GM10847 (cell line): ENCODE measurements around the gene KSR1.

Experiments used
- POLR2A ChIP-seq: IDR thresholded peaks from 2 replicates; pipeline ENCODE4 v1.6.1; 2011; ENCODE audit not compliant: insufficient read length; ENCODE audit errors: extremely low read depth

Gene KSR1

DNA sequence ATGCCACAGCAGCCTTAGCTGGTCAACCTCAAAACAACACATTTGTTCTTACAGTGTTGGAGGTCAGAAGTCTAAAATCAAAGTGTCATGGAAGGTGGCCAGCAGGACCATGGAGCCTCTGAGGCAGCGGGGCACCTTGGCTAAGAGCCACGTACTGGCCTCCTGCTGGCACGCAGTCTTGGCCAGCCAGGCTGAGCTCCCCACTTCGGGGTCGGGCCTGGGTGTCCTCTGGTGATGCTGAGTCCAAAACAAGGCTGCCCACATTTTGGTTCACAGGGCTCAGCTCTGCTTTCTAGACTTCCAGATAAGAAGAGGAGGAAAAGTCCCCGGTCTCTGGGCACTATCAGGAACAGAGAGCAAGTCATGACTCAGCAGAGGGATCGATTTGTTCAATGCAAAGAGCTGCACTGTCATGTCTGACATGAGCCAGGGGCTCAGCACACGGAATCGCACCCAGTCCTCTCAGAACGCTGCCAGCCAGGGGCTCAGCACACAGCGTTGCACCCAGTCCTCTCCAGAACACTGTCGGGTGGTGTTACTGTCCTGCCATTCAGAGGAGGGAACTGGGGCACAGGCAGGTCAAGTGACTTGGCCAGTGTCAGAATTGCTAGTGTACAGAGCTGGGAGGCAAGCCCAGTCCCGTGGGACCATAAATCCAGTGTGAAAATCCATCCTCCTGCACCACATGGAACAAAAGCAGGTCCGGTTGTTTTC, 177.2 kb downstream of the KSR1 start:
- TF ChIP-seq POLR2A, result no peak

DNA sequence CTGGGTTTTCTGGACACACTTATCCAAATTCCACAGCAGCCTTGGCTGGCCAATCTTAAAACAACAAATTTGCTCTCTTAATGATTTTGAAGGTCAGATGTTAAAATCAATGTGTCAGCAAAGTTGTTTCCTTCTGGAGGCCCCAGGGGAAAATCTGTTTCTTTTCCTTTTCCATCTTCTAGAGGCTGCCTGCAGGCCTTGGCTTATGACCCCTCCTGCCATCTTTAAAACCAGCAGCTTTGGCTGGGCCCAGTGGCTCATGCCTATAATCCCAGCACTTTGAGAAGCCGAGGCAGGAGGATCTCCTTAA, 177.7 kb downstream of the KSR1 start:
- no peak for TF ChIP-seq POLR2A

DNA sequence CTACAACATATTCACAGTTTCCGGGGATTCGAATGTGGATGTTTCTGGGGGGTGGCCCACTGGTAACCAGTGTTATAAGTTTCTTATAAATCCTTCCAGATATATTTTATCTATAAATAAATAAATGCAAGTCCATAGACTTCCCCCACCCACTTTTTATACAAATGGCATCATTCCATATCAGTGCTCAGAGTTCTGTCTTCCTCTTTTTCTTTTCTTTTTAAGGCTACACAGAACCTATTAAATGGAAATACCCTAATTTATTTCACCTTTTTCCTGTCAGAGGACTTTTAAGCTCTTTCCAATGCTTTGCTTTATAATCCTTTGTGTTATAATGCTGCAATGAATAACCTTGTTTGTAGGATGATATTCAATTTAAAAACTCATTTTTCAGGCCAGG, 178.5 kb downstream of the KSR1 start:
- no peak for TF ChIP-seq POLR2A

DNA sequence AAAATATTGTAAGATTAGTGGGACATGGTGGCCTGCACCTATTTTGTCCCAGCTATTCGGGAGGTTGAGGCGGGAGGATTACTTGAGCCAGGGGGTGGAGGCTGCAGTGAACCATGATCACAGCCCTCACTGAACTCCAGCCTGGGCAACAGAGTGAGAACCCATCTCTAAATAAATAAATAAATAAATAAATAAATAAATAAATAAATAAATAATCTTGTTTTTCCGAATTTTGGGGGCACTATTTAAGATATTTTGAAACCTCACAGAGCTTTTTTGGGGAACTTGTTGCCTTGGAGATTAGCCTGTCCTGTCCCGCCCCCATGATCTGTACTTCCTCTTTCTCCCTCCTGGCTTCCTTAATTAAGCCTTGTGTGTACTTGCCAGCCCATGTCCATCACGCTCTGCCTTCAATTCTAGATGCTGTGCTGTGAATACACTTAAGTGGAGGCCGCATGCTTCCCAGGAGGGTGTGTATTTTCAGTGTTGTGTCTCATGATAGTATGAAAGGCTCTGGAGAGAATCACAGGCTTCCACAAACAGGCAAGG, 179.1 kb downstream of the KSR1 start:
- no peak for TF ChIP-seq POLR2A

DNA sequence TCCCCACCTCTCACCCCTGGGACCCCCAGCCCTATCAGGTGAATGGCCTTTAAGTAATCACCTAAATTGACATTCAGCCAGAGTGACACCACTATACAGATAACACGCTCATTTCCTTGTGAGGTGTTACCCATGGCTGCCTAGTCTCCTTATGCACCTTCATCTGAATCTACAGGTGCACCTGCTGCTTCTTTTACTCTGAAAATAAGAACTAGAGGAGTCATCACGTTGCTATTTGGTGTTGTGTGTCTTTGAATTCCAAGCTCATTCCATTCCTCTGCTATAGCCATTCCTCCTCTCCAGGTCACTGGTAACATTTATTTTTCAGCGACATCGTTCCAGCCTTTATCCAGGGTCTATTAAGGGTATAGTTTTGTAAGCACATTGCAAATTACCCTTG, 184.5 kb downstream of the KSR1 start:
- TF ChIP-seq POLR2A, result no peak

DNA sequence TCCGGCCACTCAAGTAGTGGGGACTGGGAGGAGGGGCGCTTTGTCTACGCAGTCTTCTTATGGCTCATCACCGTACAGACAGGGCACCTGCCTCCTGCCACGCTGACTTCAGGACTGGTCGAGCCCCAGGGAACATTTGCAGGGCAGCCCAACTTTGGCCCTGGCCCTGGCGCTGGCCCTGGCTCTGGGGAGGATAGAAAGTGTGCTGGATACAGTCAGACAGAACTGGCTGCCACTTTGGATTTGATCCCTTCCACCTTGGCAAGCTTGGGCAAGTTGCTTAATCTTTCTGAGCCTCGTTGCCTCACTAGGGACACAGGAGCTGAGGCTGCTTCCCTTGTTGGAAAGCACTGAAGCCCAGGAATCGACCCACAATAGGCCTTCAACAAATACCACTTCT, 188.3 kb downstream of the KSR1 start:
- TF ChIP-seq POLR2A, result no peak

DNA sequence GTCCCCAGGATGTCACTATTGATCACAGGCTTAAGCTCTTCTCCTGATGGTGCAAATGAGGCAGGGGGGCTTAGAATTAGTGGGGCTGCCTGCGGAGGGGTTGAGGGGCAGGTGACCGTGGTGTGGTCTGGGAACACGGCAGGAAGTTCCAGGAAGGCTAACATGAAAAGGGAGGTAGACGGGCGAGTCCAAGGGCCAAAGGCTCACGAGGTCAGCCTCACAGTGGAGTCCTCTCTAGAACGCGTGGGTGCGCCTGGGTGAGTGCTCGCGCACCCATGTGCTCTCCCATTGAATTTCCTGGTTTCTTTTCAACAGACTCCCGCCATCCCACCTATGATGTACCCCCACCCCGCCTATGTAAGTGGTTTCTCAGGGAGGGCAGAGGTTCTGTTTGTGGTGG, 190.0 kb downstream of the KSR1 start:
- TF ChIP-seq POLR2A, result no peak

DNA sequence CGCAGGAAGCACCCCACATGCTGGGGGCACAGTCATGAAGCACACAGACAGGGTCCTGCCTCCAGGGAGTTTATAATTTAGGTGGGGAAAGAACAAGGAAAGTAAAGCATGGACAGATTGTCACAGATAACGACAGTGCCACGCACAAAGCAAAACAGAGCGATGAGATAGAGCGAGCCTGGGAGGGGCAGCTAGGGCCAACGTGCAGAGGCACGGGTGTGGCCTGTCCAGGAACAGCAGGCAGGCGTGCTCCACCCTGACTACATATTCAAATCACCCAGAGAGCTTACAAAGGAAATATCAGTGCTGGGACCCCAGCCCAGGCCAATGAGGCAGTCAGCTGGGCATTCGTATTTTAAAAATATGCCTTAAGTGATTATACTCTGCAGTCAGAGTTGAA, 191.5 kb downstream of the KSR1 start:
- TF ChIP-seq POLR2A, result no peak

DNA sequence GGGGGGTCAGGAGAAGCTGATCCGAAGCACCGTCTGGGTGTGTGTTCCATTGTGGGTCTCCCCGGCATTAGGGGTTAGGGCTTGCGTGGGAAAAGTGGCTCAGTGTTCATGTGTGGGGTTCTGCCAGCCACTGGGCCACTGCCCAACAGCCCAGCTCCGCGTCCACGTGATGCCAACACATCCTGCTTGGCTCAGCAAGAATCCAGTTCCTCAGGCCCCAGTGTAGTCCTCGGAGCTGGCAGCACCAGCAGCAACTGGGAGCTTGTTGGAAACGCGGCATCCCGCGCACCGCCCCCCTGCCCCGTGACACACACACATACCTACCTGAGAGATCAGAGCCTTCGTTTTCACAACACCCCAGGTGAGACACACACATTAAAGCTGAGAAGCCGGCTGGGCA, 193.7 kb downstream of the KSR1 start:
- TF ChIP-seq POLR2A, result no peak

DNA sequence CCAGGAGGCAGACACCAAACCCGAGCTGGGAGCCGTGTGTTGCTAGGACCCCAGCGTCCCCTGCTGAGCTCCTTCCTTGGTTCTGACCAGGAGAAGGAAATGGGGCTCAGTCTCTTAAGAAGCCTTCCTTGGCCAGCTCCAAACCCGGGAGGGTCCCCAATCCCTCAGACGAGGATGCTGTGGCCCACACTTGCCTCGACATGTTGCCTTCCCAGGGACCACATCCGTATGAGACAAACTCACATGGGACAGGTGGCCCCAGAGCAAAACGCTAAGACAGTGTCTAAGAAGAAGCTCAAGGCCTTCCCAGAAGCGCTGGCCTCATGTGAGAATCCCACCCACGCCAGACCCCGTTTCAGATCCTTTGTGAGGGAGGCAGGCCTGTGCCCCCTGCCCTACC, 194.6 kb downstream of the KSR1 start:
- TF ChIP-seq POLR2A, result no peak

DNA sequence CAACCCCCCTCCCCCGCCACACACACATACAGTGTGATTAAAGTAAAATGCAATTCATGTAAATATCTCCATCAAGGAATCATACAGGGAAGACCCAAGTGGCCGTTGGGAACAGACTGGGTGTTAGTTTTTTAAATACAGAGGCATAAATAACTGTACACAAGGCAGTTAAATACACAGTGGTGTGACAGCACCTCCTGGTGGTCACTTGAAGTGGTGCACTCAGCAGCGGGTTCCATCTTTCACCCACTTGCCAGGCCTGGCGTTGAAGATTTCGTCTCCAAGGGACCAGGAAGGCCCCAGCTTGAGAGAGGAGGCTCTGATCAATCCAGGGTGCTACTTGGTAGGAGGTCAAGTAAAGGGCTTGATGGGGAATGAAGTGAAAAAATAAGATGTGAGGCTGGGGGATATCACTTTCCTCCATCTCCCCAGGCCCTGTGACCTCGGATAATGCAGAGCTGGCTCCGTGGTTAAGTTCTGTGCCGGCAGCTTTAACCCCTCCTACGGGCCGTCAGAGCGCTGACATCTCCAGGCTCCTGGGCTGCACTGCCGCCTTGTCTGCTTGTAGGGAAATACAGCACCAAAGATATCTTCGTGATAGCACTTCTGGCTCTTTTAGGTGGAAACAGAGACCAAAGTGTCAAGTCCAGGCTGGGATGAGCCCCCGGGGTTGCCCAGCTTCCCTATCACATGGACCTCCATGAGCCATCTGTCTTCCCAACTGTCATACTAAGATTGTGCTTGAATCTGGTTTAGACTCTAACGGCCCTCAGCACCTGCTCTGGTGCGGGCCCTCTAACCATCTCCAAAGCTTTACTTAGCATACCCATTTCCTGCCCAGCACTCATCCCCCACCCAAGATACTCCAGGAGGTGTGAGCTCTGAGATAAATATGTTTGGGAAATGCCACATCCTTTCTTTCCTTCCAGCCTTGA, 195.4 kb downstream of the KSR1 start:
- TF ChIP-seq POLR2A, result no peak

DNA sequence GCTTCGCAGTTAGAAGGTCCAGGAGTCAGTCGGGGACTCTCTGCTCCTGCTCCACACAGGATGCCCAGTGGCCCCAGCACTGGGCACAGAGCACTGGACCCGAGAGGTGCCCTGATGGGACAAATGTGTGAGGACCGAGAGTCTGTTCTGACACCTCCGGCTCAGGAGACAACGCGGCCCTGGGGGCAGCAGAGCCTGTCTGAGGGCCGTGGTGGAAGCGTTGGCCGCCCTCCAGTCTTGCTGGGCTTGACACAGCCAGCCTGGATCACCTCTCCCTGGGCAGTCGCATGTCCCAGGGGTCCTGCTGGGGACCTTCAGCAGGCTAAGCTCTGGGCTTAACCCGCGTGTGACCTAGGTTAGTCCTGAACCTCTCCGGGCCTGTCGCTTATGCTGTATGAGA, 197.9 kb downstream of the KSR1 start:
- TF ChIP-seq POLR2A, result no peak

DNA sequence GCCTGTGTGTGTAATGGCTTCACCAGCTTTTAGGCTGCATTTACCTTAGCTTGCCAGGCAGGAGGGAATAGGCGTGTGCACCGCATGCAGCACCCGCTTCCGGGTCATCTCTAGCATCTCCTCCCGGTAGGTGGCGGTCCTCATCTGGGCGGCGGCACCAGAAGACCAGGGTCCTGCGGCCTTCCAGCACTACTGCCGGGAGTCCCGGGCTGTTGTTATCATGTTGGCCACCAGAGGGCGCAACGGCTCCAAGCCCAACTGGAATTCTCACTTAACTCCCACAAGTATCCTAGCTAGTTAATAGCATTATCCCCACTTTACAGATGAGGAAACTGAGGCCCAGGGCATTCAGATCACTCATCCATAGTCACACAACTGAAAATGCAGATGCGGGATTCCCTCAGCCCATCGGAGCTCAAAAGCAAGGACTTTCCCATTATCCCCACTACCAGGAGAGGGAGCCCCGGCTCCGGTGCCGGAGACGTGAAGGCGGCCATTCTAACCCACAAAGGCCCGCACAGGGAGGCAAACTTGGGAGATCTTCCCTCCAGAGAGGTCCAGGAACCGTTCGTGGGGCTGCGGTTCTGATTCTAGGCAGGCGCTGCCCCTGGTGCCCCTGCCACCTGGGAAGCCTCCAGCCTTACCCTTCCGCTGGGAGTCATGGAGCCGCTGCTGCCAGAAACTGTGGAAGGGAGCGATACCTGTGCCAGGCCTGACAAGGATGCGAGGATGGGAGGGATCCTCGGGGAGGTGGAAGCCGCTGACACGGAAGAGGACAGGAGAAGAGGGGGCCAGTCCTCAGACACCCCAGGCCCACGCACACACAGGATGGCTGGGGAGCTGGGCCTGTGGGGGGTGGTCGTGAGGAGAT, 198.6 kb downstream of the KSR1 start:
- TF ChIP-seq POLR2A, result no peak

DNA sequence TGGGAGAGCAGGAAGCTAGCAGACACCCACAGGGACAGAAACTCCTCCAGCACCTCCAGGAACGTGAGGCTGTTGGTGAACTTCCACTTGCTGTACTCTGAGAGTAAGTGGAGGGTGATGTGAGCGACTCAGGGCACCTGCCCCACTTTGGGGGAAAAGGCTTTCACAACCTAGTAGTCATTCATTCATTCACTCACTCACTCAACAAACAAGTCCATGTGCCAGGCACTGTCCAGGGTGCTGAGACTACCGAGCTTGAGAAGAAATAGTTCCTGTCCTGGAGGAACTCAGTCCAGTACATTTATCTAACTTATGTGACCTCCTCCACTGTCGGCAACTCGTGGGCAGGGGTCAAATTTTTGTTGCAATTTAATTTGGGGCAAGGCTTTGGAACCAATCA, 201.4 kb downstream of the KSR1 start:
- TF ChIP-seq POLR2A, result no peak

DNA sequence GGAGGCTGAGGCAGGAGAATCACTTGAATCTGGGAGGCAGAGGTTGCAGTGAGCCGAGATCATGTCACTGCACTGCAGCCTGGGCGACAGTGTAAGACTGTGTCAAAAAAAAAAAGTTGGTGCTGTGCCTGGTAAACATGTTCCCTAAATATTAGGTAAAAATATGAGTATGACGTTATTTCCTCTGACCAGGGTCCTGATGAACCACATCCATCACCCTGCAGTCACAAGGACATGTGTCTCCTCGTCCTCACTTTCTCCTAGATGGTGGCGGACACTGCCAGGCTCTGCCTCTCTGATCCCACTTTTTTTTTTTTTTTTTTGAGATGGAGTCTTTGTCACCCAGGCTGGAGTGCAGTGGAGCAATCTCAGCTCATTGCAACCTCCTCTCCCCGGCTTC, 203.4 kb downstream of the KSR1 start:
- TF ChIP-seq POLR2A, result no peak
